Muscle of back (tissue), 13 donors: ENCODE results near the gene CNNM2. TPM values are rescaled to one million over a fixed set of nuclear protein-coding genes. Genes with fewer than 3 reads are reported as not detected.
A peak's percentile ranks its signal among the peaks of the same experiment; 100 is the strongest.

Experiments used
- DNase-seq, 3 donors: peaks; one replicate each; pipeline versions ENCODE4 v3.0.0 to v3.0.0-alpha.2; 2013
- long read RNA-seq, 9 donors: transcript quantifications; one replicate each; lab custom pipeline, GENCODE V29; 2026
- polyA plus RNA-seq, 10 donors: library from polyadenylated mRNA; unstranded; fragments of 120-200 nt; gene quantifications; one replicate each; pipeline ENCODE4 v1.2.1, GENCODE V29; 2013; ENCODE audit not compliant: insufficient read length in 10 of 10

The CNNM2 gene
- 1 to 10 TPM; 2.2 to 3.7 (median 3.1) TPM for polyA plus RNA-seq
- long read RNA-seq, donor 1, partial matches to known transcripts = 0 of 1 reads
- long read RNA-seq, donor 1, other reads (novel, unspliced or antisense) = 0 of 1 reads
- long read RNA-seq, donor 2, partial matches to known transcripts = 6 of 7 reads
- long read RNA-seq, donor 2, other reads (novel, unspliced or antisense) = 0 of 7 reads
- long read RNA-seq, donor 3 = 0 reads
- long read RNA-seq, donor 4 = 0 reads
- long read RNA-seq, donor 5, full-length matches to known transcripts = 1 of 16 reads
- long read RNA-seq, donor 5, partial matches to known transcripts = 10 of 16 reads
- long read RNA-seq, donor 5, other reads (novel, unspliced or antisense) = 5 of 16 reads
- long read RNA-seq, donor 6, partial matches to known transcripts = 6 of 14 reads
- long read RNA-seq, donor 6, other reads (novel, unspliced or antisense) = 8 of 14 reads
- long read RNA-seq, donor 7, partial matches to known transcripts = 0 of 1 reads
- long read RNA-seq, donor 7, other reads (novel, unspliced or antisense) = 0 of 1 reads
- long read RNA-seq, donor 8 = 0 reads
- long read RNA-seq, donor 9 = 0 reads

DNA sequence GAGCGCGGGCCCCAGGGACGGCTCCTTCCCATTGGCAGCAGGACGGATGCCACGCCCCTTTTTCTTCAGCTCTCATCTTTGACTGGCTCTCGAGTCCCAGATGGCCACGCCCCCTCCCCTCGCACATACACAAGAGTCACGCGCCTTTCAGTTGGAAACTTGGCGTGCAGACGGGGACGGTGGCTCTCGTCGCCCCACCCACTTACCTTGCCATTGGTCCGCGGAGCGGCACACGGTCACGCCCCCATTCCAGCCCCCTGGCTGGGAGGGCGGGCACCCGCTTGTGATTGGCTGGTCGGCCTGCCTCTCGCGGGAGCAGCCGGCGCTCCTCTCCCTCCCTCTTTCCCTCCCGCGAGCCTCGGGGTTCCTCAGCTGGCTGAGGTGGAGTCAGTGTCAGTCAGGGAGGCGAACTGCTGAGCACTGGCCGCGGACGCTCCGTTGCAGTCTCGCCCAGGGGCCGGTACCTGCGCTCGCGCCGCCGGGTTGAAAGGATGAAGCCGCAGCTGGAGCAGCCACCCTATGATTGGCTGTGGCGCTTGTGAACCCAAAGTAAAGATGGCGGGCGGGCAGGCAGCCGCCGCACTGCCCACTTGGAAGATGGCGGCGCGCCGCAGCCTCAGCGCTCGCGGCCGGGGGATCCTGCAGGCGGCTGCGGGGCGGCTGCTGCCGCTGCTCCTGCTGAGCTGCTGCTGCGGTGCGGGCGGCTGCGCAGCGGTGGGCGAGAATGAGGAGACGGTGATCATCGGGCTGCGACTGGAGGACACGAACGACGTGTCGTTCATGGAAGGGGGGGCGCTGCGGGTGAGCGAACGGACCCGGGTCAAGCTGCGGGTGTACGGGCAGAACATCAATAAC is at the start of gene CNNM2:
TSS of gene CNNM2 (plus strand) at position 333 of the 855 bp plus-strand sequence. CDS start at position 520, 187 bp downstream.
- peak; percentile 99 to 100 (median 100) for DNase-seq

GRCh38 chr10:102868911-102869257 is 49.2 kb upstream of the CNNM2 start:
- DNase-seq = peak in 1 of 3 donors; percentile 10

DNA sequence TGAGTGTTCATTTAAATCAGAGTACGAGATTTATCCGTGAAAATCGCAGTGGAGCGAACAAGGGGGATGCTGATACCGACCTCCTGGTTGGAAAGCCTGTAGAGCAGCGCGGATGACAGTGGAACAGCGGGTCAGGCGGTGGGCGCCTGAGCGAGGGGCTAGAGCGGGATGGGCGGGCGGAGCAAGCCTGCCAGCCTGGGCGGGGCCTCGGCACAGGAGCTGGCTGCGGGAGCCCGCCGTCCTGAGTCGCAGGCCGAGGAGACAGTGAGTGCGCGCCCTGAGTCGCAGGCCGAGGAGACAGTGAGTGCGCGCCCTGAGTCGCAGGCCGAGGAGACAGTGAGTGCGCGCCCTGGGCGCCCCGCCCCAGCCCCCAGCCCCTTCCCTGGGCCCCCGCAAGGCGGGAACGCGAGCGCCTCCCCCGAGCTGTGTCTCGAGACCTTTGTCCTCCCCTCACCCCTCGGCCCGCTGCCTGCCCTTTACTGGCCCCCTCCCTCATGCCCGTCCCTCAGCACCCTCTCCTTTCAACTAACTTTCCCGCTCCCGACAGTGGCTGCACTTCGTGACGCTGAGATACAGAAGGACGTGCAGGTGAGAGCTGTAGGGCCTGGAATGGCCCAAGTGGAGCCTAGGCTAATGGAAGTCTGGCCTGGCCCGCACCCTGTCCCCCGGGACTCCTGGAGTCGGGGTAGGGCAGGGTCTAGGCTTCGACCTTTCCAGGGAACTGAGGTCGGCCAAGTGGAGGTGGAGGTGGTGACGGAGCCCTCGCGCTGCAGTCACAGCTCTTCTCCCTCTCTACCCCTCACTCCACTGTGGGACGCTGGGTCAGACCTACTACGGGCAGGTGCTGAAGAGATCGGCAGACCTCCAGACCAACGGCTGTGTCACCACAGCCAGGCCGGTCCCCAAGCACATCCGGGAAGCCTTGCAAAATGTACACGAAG is 48.6 kb upstream of the CNNM2 start, which contains the start of gene AS3MT:
TSS of gene AS3MT (plus strand) at position 213 of the 941 bp plus-strand sequence. CDS start at position 336, 123 bp downstream.
- DNase-seq = peak; percentile 21 to 83 (median 62)

DNA sequence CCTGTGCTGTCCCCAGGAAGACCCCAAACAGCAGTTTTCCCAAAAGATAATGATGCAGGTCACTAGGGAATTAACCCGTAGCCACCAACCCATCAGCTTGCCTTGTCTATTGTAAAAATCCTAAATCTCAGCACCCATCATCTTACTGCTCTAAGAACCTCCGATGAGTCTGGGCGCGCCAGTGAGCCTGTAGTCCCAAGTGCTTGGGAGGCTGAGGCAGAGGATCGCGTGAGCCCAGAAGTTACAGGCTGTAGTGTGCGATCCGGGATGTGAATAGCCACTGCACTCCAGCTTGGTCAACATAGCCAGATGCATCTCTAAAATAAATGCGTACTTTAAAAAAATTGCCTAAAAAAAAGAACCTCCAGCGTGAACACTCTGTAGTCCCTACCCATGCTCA is 47.9 kb upstream of the CNNM2 start:
- DNase-seq = peak in 2 of 3 donors; percentile 3 to 32

DNA sequence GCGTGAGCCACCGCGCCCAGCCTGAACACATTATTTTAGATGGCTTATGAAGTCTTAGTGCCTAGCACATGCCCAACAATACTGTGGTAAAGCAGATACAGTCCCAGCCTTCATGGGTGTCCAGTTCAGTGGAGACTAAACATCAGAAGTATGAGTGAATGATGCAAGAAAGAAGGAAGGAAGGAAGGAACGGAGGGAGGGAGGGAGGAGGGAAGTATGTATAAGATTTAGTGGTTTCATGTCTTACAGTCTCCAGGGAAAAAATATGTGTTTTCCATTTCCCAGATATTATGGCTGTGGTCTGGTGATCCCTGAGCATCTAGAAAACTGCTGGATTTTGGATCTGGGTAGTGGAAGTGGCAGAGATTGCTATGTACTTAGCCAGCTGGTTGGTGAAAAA is 45.9 kb upstream of the CNNM2 start:
- DNase-seq = no peak

DNA sequence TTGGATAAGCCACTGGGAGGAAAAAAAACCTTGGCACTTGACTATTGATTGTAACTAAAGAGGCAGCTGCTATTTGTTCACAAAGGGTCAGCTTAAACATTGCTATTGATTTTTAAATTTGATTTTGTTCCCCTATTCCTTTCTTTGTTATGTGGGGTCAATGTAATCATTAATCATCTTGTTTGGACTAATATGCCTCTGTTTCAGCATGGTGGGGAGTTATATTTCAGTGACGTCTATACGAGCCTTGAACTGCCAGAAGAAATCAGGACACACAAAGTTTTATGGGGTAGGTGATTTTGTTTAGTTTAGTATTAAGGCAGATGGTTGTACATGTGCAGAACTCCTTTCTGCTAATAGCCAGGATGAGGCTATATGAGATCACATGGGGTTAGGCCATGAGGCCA is 41.3 kb upstream of the CNNM2 start:
- DNase-seq = no peak

- no peak for DNase-seq
These were observed 39.5 kb upstream of the CNNM2 start for GRCh38 chr10:102878629-102879028.

GRCh38 chr10:102880256-102880655 is 37.8 kb upstream of the CNNM2 start:
- DNase-seq = no peak

DNA sequence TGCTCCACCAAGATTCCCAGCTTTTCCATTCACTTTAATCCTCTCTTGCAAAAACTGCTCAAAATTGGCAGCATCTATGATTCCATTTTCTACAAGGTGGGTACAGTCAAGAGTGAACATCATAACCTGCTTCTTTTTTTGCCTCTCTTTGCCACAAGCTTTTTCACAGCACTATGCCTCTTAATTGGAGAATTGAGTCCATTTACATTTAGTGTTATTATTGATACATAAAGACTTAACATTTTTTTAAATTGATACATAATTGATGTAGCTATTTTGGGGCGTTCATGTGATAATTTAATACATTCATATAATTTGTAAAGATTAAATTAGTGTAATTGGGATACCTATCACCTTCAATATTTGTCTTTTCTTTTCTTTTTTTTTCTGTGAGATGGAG is 30.0 kb upstream of the CNNM2 start:
- DNase-seq = no peak

DNA sequence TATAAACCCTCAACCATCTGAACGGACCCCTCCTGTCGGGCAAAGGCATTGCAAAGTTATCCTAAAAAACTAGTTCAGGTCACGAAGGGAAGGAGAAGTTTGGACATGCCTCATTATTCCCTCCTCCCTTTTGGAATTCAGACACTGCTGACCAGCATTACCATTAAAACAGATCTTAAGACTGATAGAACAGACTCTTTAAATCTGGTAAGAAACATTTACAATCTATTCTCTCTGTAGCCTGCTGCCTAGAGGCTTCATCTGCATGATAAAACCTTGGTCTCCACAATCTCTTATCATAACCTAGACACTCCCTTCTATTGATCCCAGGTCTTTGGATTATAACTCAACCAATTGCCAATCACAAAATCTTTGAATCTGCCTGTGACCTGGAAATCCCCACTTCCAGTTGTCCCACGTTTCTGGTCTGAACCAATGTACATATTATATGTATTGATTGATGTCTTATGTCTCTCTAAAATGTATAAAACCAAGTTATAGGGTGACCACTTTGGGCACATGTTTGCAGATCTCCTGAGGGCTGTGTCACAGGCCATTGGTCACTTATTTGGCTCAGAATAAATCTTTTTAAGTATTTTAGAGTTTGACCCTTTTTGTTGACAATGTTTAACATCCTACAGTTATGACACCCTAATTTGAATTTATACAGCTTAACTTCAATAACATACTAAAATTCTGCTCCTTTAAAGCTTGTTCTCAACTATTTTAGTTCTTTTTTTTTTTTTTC is 23.5 kb upstream of the CNNM2 start:
- DNase-seq = no peak

DNA sequence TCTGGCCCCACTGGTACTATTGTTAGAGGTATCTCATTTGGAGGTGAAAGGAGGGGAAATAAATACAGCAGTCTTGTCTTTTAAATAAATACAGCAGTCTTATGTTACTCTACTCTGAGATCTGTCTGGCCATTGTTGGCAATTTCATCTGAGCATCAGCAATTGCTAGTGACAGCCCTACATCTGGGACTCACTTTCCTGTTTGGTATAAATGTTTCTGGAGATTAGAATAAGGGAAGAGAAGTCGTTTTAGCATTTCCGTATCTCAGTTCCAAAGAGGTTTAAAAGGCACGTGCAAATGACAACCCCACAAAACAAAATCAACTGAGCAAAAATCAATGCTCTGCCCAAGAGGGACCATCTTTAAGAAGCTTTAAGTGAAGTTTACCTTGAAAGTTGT is 18.1 kb upstream of the CNNM2 start:
- no peak for DNase-seq

DNA sequence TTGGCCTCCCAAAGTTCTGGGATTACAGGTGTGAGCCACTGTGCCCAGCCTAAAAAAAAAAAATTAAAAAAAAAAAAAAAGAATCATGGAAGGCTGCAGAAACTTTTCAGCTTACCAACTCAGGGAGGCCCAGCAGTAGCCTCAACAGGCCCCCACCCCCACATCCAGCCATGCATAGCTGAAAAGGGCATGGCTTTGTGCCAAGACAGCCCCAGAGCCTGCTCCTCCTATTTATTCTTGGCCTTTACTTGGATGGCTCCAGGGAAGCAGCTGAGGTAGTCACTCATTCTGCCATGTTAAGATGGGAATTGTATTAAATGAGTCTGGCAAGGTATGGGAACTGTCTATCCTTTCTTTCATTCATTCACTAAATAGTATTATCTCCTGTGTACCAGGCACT is 13.7 kb upstream of the CNNM2 start:
- DNase-seq = no peak

- DNase-seq = no peak
These were observed 11.6 kb upstream of the CNNM2 start for GRCh38 chr10:102906507-102906906.

GRCh38 chr10:102914781-102915180 is 3.3 kb upstream of the CNNM2 start:
- DNase-seq = no peak

- DNase-seq = no peak
These were observed 1.9 kb upstream of the CNNM2 start for GRCh38 chr10:102916173-102916572.

DNA sequence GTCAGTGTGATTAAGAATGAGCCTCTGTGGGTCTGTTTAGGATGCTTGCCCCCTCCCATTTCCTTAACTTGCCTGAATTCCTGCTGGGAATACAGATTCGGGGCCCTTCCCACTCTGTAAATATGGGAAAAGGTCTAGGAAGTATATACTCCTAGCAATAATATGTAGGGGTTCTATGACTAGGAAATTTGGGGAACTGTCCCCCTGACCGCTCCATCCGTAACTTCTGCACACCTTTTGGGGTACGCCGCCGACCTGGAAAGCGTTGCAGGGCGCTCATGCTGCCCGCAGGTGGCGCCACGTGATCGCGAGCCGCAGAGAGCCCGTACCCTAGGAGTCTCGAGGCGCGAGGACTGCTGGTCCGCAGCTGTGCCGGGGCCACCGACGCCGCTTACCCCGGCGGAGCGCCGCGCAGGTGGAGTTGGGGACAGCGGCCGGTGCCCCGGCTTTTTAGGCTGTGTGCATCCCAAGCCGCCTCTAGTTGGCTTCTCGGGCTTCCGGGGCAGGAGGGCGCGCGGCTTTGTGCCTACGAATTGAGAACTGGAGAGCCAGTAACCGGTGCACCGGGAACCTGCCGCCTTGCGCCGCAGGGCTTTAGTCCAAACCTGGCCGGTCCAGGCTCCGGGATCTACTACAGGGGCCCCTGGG is 656 bp upstream of the CNNM2 start:
- peak in 2 of 3 donors; percentile 69 to 81 for DNase-seq

DNA sequence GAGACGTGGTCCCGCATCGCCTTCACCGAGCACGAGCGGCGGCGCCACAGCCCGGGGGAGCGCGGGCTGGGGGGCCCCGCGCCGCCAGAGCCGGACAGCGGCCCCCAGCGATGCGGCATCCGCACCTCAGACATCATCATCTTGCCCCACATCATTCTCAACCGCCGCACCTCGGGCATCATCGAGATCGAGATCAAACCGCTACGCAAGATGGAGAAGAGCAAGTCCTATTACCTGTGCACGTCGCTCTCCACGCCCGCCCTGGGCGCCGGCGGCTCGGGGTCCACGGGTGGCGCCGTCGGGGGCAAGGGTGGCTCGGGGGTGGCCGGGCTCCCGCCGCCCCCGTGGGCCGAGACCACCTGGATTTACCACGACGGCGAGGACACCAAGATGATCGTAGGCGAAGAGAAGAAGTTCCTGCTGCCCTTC is 737 bp downstream of the CNNM2 start:
- no peak for DNase-seq

- DNase-seq = peak in 1 of 3 donors; percentile 42
These were observed 1.3 kb downstream of the CNNM2 start for GRCh38 chr10:102919246-102919959.
